ENCODE measurements around the gene UXS1.

The UXS1 gene

GRCh38 chr2:106090916-106091618, 103.0 kb downstream of the UXS1 start:
- no peak for DNase-seq (ENCODE audit: low read depth)
- H3K4me3 ChIP-seq (ENCODE audit: low read length) = no peak overlapping the region
- no peak for TF ChIP-seq CTCF (conservative IDR thresholded peaks at IDR 0.05; ENCODE audit: low read length)

DNA sequence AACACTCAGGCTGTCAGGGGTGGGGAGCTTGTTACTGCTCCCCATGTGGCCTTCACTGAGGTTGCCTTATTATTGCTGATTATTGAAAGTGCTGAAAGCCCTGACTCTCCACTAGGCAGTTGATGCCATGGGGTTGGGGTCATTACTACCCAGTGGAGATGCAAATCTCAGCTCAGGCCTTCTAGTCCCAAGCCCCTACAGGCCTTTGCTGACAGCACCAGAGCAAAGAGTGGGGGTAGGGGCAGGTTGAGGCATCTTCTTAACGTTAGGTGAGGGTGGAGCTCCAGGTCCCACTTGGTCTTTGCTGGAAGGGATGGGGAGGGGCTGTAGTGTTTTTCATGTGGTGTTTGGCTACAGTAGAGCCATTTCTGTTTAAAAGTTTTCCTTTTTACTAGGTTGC, 104.5 kb downstream of the UXS1 start:
- no peak for TF ChIP-seq CTCF (conservative IDR thresholded peaks at IDR 0.05; ENCODE audit: low read length)
- no peak for DNase-seq (ENCODE audit: low read depth)
- H3K4me3 ChIP-seq (ENCODE audit: low read length) = no peak overlapping the region

- DNase-seq (ENCODE audit: low read depth) = peak; percentile 52
- peak; percentile 60 for TF ChIP-seq CTCF (conservative IDR thresholded peaks at IDR 0.05; ENCODE audit: low read length)
- no peak overlapping the region for H3K4me3 ChIP-seq (ENCODE audit: low read length)
Observed at GRCh38 chr2:106085181-106085940, 108.7 kb downstream of the UXS1 start.

DNA sequence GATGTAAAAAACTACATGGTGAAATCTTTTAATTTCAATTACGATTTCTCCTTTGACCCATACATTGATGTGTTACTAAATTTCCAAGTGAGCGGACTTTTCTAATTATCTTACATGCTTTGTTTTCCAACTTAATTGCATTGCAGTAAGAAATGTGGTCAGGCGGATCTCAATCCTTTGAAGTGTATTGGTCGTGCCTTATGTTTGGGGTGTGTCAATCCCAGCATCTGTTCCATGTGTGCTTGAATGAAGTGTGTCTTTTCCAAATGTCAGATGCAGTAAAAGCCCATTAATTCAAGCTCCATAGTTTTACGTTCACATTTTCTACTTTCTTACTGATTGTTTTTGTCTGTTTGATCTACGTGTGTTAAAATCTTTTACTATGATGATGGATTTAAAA, 113.1 kb downstream of the UXS1 start:
- H3K4me3 ChIP-seq (ENCODE audit: low read length) = no peak overlapping the region
- TF ChIP-seq CTCF (conservative IDR thresholded peaks at IDR 0.05; ENCODE audit: low read length) = no peak
- no peak for DNase-seq (ENCODE audit: low read depth)

- H3K4me3 ChIP-seq (ENCODE audit: low read length) = no peak overlapping the region
- DNase-seq (ENCODE audit: low read depth) = no peak
- TF ChIP-seq CTCF (conservative IDR thresholded peaks at IDR 0.05; ENCODE audit: low read length) = no peak
Observed at GRCh38 chr2:106078096-106078495, 116.0 kb downstream of the UXS1 start.

- DNase-seq (ENCODE audit: low read depth) = no peak
- H3K4me3 ChIP-seq (ENCODE audit: low read length) = no peak overlapping the region
- no peak for TF ChIP-seq CTCF (conservative IDR thresholded peaks at IDR 0.05; ENCODE audit: low read length)
Observed at GRCh38 chr2:106076941-106077340, 117.2 kb downstream of the UXS1 start.

DNA sequence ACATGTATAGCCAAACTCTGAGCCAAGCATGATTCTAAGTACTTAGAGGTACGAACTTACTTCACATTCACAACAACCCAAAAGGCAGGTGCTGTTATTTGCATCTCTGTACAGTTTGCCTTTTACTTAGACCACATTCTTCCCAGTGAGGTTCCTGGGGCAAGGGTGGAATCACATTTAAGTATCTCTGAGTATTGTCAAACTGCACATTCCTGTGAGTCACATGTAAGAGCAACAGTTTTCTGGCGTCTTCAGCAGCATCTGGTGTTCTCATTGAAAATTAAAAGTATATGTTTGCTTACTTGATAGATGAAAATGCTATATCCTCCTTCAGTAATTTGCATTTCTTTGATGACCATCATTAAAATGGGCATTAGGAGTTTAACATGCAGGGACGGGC, 119.1 kb downstream of the UXS1 start:
- TF ChIP-seq CTCF (conservative IDR thresholded peaks at IDR 0.05; ENCODE audit: low read length) = no peak
- no peak overlapping the region for H3K4me3 ChIP-seq (ENCODE audit: low read length)
- DNase-seq (ENCODE audit: low read depth) = peak; percentile 17
